OCI-LY7 (cell line): Measurements from ENCODE around the gene RRAGC. TPM values are rescaled to one million over a fixed set of nuclear protein-coding genes. Genes with fewer than 3 reads are reported as not detected.
"Not testable (repeated sequence)": the region's sequence is repeated elsewhere in the genome, so short reads cannot be mapped to it uniquely, and the experiment has no call there.

Source experiments
- BruUV-seq: library from RNA; stranded (reverse); fragments of 400-500 nt; replicated peaks from 2 replicates; lab custom pipeline; 2021; lab: Mats Ljungman, UMichigan
- CTCF ChIA-PET: fragments of 300-600 bp; sonication (Branson Sonifier 250); formaldehyde crosslinking; loops from one replicate; lab custom pipeline; 2022; ENCODE audit warnings: antibody characterized with exemption; ENCODE audit not compliant: unreplicated experiment; lab: Charles Lee
- POLR2A ChIA-PET: fragments of 300-600 bp; sonication (Branson Sonifier 250); formaldehyde crosslinking; loops from one replicate; lab custom pipeline; 2022; ENCODE audit warnings: antibody characterized with exemption; lab: Charles Lee
- DNase-seq: peaks from one replicate; pipeline ENCODE4 v3.0.0-alpha.2; 2015; ENCODE audit warnings: low spot score
- H2AFZ ChIP-seq: fragments of 200-600 bp; sonication (generic), shearing (Covaris generic); 2 replicates; pipeline ENCODE4 v1.6.1; 2014; ENCODE audit warnings: mild to moderate bottlenecking, antibody characterized with exemption, low read length, moderate library complexity
- H3K27ac ChIP-seq: fragments of 200-600 bp; sonication (generic); 2 replicates; pipeline ENCODE4 v1.5.1; 2014; ENCODE audit warnings: mixed run types, low read depth, mild to moderate bottlenecking, moderate library complexity, low read length, inconsistent platforms; ENCODE audit not compliant: poor library complexity, severe bottlenecking
- H3K36me3 ChIP-seq: fragments of 200-600 bp; sonication (generic); 2 replicates; pipeline ENCODE4 v1.6.1; 2014; ENCODE audit warnings: mild to moderate bottlenecking, antibody characterized with exemption, low read length, moderate library complexity, mixed read lengths; ENCODE audit not compliant: insufficient read depth
- H3K4me1 ChIP-seq: fragments of 200-600 bp; sonication (generic); 2 replicates; pipeline ENCODE4 v1.5.1; 2014; ENCODE audit warnings: mild to moderate bottlenecking, low read length; ENCODE audit not compliant: insufficient read depth, poor library complexity, severe bottlenecking
- H3K4me2 ChIP-seq: fragments of 200-600 bp; sonication (generic); 2 replicates; pipeline ENCODE4 v1.6.1; 2014; ENCODE audit warnings: mild to moderate bottlenecking, low read length
- H3K4me3 ChIP-seq: fragments of 200-600 bp; sonication (generic); 2 replicates; pipeline ENCODE4 v1.5.1; 2014; ENCODE audit warnings: mild to moderate bottlenecking, low read depth, low read length; ENCODE audit not compliant: poor library complexity, severe bottlenecking
- H3K79me2 ChIP-seq: fragments of 200-600 bp; sonication (generic); 2 replicates; pipeline ENCODE4 v1.6.1; 2016; ENCODE audit warnings: low read depth, mild to moderate bottlenecking, low read length, moderate library complexity, mixed read lengths; ENCODE audit not compliant: insufficient read depth
- H3K9me2 ChIP-seq: fragments of 200-600 bp; sonication (generic); 2 replicates; pipeline ENCODE4 v1.6.1; 2016; ENCODE audit warnings: mild to moderate bottlenecking, low read length, mixed read lengths; ENCODE audit not compliant: insufficient read depth
- H3K9me3 ChIP-seq: fragments of 200-600 bp; sonication (generic); 2 replicates; pipeline ENCODE4 v1.6.1; 2014; ENCODE audit warnings: mild to moderate bottlenecking, mixed run types, low read length, mixed read lengths
- H4K20me1 ChIP-seq: fragments of 200-600 bp; sonication (generic); 2 replicates; pipeline ENCODE4 v1.6.1; 2014; ENCODE audit warnings: mild to moderate bottlenecking, antibody characterized with exemption, low read length, moderate library complexity, mixed read lengths; ENCODE audit not compliant: insufficient read depth
- CTCF ChIP-seq: fragments of 200-600 bp; sonication (generic); conservative IDR thresholded peaks from 2 replicates; pipeline ENCODE4 v1.5.1; 2014; ENCODE audit warnings: mild to moderate bottlenecking, antibody characterized with exemption, low read length, moderate library complexity, mixed read lengths
- EZH2phosphoT487 ChIP-seq: fragments of 200-600 bp; sonication (generic); IDR thresholded peaks from 2 replicates; pipeline ENCODE4 v1.6.1; 2018; ENCODE audit warnings: low read depth, borderline replicate concordance, mild to moderate bottlenecking, mixed run types, antibody characterized with exemption, low read length, moderate library complexity, mixed read lengths
- intact Hi-C: fragments of 100-400 bp; cut with micrococcal nuclease; formaldehyde crosslinking; loops from one replicate; pipeline ENCODE4 v1.10.0; 2022; ENCODE audit not compliant: unreplicated experiment
- total RNA-seq, 2 experiments: library from RNA; depleted of rRNA in 1 of 2; stranded (reverse); fragments of >200 nt in 1 of 2; shearing (Covaris generic) in 1 of 2; gene quantifications; 2 replicates each; pipeline ENCODE4 v1.2.3, GENCODE V29; 2014 to 2022

The RRAGC gene
- total RNA-seq, 2 experiments from 2014 or later: 4.8 to 19.6 TPM

DNA sequence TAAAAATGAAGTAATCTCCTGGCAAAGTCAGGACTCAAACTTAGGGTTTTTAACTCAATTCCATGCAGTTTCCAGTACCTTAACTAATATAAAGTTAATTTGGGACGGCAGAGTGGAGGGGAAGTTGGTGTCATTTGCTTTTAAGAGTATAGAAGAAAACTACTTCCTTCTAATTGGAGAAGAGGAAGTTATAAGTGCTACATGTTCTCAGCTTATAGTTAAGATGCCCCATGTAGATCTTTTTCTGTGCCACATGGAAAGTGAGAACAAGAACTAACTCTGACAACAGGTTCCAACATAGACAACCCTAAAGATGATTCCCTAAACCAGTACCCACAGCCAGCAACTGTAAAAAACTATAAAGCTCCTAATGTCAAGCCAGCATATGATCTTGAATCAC lies 11.5 kb downstream of the RRAGC start:
- H3K9me2 ChIP-seq: no peaks in the 10 kb centered on the region
- H3K27ac ChIP-seq: peak overlapping the region; percentile 45
- CTCF ChIA-PET: no interaction called here
- H4K20me1 ChIP-seq: no peaks in the 10 kb centered on the region
- no peak for TF ChIP-seq CTCF
- TF ChIP-seq EZH2phosphoT487: no peak
- H3K36me3 ChIP-seq: peaks cover 68% of the 10 kb centered on the region
- H3K9me3 ChIP-seq: no peaks in the 10 kb centered on the region
- no peaks in the 10 kb centered on the region for H3K79me2 ChIP-seq
- DNase-seq: peak; percentile 35
- H3K4me2 ChIP-seq: peak overlapping the region; percentile 7; the same call in 1 of the 2 replicates
- peaks cover 10% of the 10 kb centered on the region for H3K4me1 ChIP-seq
- intact Hi-C loops: no loop called here
- peak overlapping the region; percentile 5; the same call in 1 of the 2 replicates for H2AFZ ChIP-seq
- POLR2A ChIA-PET: interaction anchor here (0.6 to 1.0 kb wide), 3 partner anchors 34 to 725 kb away, joined by 3 to 7 read pairs (median 3); partner anchors contain the start of gene GJA9
- BruUV-seq: no TSS peak
- no peak overlapping the region for H3K4me3 ChIP-seq

- H3K36me3 ChIP-seq: peaks cover 59% of the 10 kb centered on the region
- POLR2A ChIA-PET: interaction anchor here (0.5 to 0.7 kb wide), 2 partner anchors 24 to 44 kb away, joined by 3 to 4 read pairs; no protein-coding TSS in a partner anchor
- no peaks in the 10 kb centered on the region for H3K9me2 ChIP-seq
- BruUV-seq: no TSS peak
- no peak overlapping the region for H3K4me2 ChIP-seq
- intact Hi-C loops: no loop called here
- no peak for TF ChIP-seq EZH2phosphoT487
- 0 out of 2 replicates have a peak, but pooled peaks have one; percentile 14 for TF ChIP-seq CTCF
- no peak for DNase-seq
- H2AFZ ChIP-seq: no peak overlapping the region
- no peak overlapping the region for H3K27ac ChIP-seq
- H3K79me2 ChIP-seq: no peaks in the 10 kb centered on the region
- H3K4me3 ChIP-seq: no peak overlapping the region
- H4K20me1 ChIP-seq: no peaks in the 10 kb centered on the region
- CTCF ChIA-PET: no interaction called here
- H3K9me3 ChIP-seq: no peaks in the 10 kb centered on the region
- H3K4me1 ChIP-seq: peaks cover 10% of the 10 kb centered on the region
Measured at GRCh38 chr1:38846210-38846609, 13.4 kb downstream of the RRAGC start.

DNA sequence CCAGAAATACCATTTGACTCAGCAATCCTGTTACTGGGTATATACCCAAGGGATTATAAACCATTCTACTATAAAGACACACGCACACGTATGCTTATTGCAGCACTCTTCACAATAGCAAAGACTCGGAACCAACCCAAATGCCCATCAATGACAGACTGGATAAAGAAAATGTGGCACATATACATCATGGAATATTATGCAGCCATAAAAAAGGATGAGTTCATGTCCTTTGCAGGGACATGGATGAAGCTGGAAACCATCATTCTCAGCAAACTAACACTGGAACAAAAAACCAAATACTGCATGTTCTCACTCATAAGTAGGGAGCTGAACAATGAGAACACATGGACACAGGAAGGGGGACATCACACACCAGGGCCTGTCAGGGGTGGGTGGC lies 14.5 kb downstream of the RRAGC start:
- H3K9me3 ChIP-seq, H3K4me2 ChIP-seq, H3K79me2 ChIP-seq, POLR2A ChIA-PET, H3K4me3 ChIP-seq, DNase-seq, intact Hi-C loops, H3K4me1 ChIP-seq, H3K27ac ChIP-seq, H3K9me2 ChIP-seq, H4K20me1 ChIP-seq, H2AFZ ChIP-seq, BruUV-seq: not testable (repeated sequence)
- CTCF ChIA-PET: interaction anchor here (0.5 kb wide), 1 partner anchor 855 kb away, joined by 7 read pairs; no protein-coding TSS in a partner anchor
- peaks cover 60% of the 10 kb centered on the region for H3K36me3 ChIP-seq
